SW480 (cell line): Measurements from ENCODE around the gene CEMIP.
A peak's percentile ranks its signal among the peaks of the same experiment; 100 is the strongest.
"Not testable (repeated sequence)": the region's sequence is repeated elsewhere in the genome, so short reads cannot be mapped to it uniquely, and the experiment has no call there.

ENCODE experiments used
- DNase-seq: peaks from one replicate; pipeline ENCODE4 v3.0.0-alpha.2; 2016; ENCODE audit warnings: low spot score

The CEMIP gene

GRCh38 chr15:80758130-80758745 is 20.9 kb upstream of the CEMIP start:
- no peak for DNase-seq

GRCh38 chr15:80760960-80761359 is 18.2 kb upstream of the CEMIP start:
- no peak for DNase-seq

- no peak for DNase-seq
These were observed 17.4 kb upstream of the CEMIP start for GRCh38 chr15:80761754-80762153.

GRCh38 chr15:80763235-80763634 is 15.9 kb upstream of the CEMIP start:
- DNase-seq = not testable (repeated sequence)

- DNase-seq = no peak
These were observed 14.6 kb upstream of the CEMIP start for GRCh38 chr15:80764535-80764934.

- DNase-seq = no peak
These were observed 12.9 kb upstream of the CEMIP start for GRCh38 chr15:80766275-80766674.

- DNase-seq = no peak
These were observed 11.0 kb upstream of the CEMIP start for GRCh38 chr15:80768158-80768557.

GRCh38 chr15:80769153-80769828 is 9.9 kb upstream of the CEMIP start:
- no peak for DNase-seq

GRCh38 chr15:80769829-80770705 is 9.1 kb upstream of the CEMIP start:
- no peak for DNase-seq

GRCh38 chr15:80773122-80773551 is 6.0 kb upstream of the CEMIP start:
- DNase-seq = no peak

GRCh38 chr15:80773792-80774352 is 5.3 kb upstream of the CEMIP start:
- no peak for DNase-seq

GRCh38 chr15:80774486-80774885 is 4.7 kb upstream of the CEMIP start:
- DNase-seq = no peak

GRCh38 chr15:80775338-80775737 is 3.8 kb upstream of the CEMIP start:
- DNase-seq = no peak

GRCh38 chr15:80776420-80777045 is 2.6 kb upstream of the CEMIP start:
- peak; percentile 66 for DNase-seq

GRCh38 chr15:80777137-80777536 is 2.0 kb upstream of the CEMIP start:
- peak; percentile 26 for DNase-seq

GRCh38 chr15:80777826-80778620 is 1.1 kb upstream of the CEMIP start:
- DNase-seq = no peak

GRCh38 chr15:80778621-80778963 is 578 bp upstream of the CEMIP start:
- no peak for DNase-seq

- peak; percentile 67 for DNase-seq
These were observed 667 bp downstream of the CEMIP start for GRCh38 chr15:80779658-80780415.

- peak; percentile 62 for DNase-seq
These were observed 1.4 kb downstream of the CEMIP start for GRCh38 chr15:80780416-80781221.

- DNase-seq = no peak
These were observed 4.1 kb downstream of the CEMIP start for GRCh38 chr15:80783260-80783659.
